ENCODE measurements around the gene LGALS9.
"Not testable (repeated sequence)": the region's sequence is repeated elsewhere in the genome, so short reads cannot be mapped to it uniquely, and the experiment has no call there.

DNA sequence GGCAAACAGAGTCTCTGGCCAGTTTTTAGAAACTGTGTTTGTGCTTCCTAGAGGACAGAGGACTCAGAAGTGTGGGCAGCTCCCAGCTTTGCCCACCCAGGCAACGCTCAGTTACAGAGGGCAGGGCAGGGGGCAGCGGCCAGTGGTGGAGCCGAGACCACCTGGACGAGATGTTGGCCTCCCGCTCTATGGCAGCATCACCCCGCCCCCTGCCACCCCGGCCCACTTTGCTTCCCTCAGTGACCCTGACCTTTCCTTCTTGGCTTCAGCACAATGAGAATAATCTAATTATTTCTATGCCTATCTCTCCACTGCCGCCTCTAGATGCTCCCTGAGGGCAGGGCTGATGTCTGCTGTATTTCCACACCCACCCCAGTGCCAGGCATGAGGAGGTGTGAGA is 25.6 kb downstream of the LGALS9 start:
- TF ChIP-seq, protein P1, sequence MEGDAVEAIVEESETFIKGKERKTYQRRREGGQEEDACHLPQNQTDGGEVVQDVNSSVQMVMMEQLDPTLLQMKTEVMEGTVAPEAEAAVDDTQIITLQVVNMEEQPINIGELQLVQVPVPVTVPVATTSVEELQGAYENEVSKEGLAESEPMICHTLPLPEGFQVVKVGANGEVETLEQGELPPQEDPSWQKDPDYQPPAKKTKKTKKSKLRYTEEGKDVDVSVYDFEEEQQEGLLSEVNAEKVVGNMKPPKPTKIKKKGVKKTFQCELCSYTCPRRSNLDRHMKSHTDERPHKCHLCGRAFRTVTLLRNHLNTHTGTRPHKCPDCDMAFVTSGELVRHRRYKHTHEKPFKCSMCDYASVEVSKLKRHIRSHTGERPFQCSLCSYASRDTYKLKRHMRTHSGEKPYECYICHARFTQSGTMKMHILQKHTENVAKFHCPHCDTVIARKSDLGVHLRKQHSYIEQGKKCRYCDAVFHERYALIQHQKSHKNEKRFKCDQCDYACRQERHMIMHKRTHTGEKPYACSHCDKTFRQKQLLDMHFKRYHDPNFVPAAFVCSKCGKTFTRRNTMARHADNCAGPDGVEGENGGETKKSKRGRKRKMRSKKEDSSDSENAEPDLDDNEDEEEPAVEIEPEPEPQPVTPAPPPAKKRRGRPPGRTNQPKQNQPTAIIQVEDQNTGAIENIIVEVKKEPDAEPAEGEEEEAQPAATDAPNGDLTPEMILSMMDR (IDR thresholded peaks at IDR 0.05): not testable (repeated sequence)
- not testable (repeated sequence) for TF ChIP-seq POLR2A (IDR thresholded peaks at IDR 0.05)

All from Peyer's patch (tissue), 4 donors.